Suprapubic skin (tissue), 4 donors: ENCODE data around the gene SLC16A4.

Experiments used
- CTCF ChIP-seq, 2 donors: fragments of 200-600 bp in 1 of 2; fragments of 450-650 bp in 1 of 2; sonication (generic) in 1 of 2; IDR thresholded peaks; one replicate each; pipeline ENCODE4 v1.5.1; 2016 to 2019; ENCODE audit warnings: antibody characterized with exemption in 2 of 2, mild to moderate bottlenecking in 1 of 2, moderate library complexity in 1 of 2
- EP300 ChIP-seq: sonication (generic); formaldehyde crosslinking; IDR thresholded peaks from one replicate; pipeline ENCODE4 v1.6.1; 2017; ENCODE audit warnings: antibody characterized with exemption
- POLR2A ChIP-seq, 2 donors: fragments of 450-650 bp; IDR thresholded peaks; one replicate each; pipeline ENCODE4 v1.6.1; 2017; ENCODE audit warnings: antibody characterized with exemption in 2 of 2, mild to moderate bottlenecking in 2 of 2, moderate library complexity in 2 of 2
- POLR2AphosphoS5 ChIP-seq, 3 donors: sonication (generic); formaldehyde crosslinking; IDR thresholded peaks; one replicate each; pipeline ENCODE4 v1.6.1; 2017; ENCODE audit warnings: antibody characterized with exemption in 3 of 3

GRCh38 chr1:110403805-110404204, 13.0 kb upstream of the SLC16A4 start:
- no peak for TF ChIP-seq CTCF (IDR thresholded peaks at IDR 0.05)
- no peak for TF ChIP-seq POLR2A (IDR thresholded peaks at IDR 0.05)
- TF ChIP-seq POLR2AphosphoS5 (IDR thresholded peaks at IDR 0.05): no peak
- TF ChIP-seq EP300: no peak
